ENCODE measurements around the gene TSPAN33. TPM values are rescaled to one million over a fixed set of nuclear protein-coding genes. Genes with fewer than 3 reads are reported as not detected.

TSPAN33 gene
- total RNA-seq, 1 experiment from 2014 or later: 1.6 TPM

GRCh38 chr7:129149511-129149910, 5.0 kb downstream of the TSPAN33 start:
- BruUV-seq (replicated peaks): no TSS peak
- H3K9me3 ChIP-seq (ENCODE audit: low read depth, low read length, poor library complexity, severe bottlenecking): no peaks in the 10 kb centered on the region
- CTCF ChIA-PET: no interaction called here
- no peak for DNase-seq (ENCODE audit: low spot score)
- no peaks in the 10 kb centered on the region for H3K36me3 ChIP-seq (ENCODE audit: insufficient read depth, low read length, poor library complexity, severe bottlenecking)
- H3K4me3 ChIP-seq (ENCODE audit: low read depth, low read length, poor library complexity, severe bottlenecking): no peak overlapping the region
- H3K4me1 ChIP-seq (ENCODE audit: insufficient read depth, low read length, poor library complexity, severe bottlenecking): peaks cover 13% of the 10 kb centered on the region
- POLR2A ChIA-PET (ENCODE audit: low non-redundant PET): no interaction called here
- intact Hi-C loops (cut with micrococcal nuclease; ENCODE audit: unreplicated experiment): no loop called here
- no peak overlapping the region for H3K27ac ChIP-seq (ENCODE audit: low read depth, low read length, poor library complexity, severe bottlenecking)
- TF ChIP-seq CTCF (conservative IDR thresholded peaks at IDR 0.05; ENCODE audit: low read depth, low read length) (no peak), EZH2 (IDR thresholded peaks at IDR 0.05; ENCODE audit: borderline replicate concordance, low read depth, low read length, poor library complexity, severe bottlenecking) (no peak)
- no peaks in the 10 kb centered on the region for H3K27me3 ChIP-seq (replicated peaks; ENCODE audit: insufficient read depth, low read depth, low read length, poor library complexity)

GRCh38 chr7:129150199-129150996, 5.9 kb downstream of the TSPAN33 start:
- POLR2A ChIA-PET (ENCODE audit: low non-redundant PET): no interaction called here
- no peaks in the 10 kb centered on the region for H3K27me3 ChIP-seq (replicated peaks; ENCODE audit: insufficient read depth, low read depth, low read length, poor library complexity)

GRCh38 chr7:129157651-129158050, 13.1 kb downstream of the TSPAN33 start:
- Histone ChIP-seq H3K27me3 (replicated peaks; ENCODE audit: insufficient read depth, low read depth, low read length, poor library complexity) (no peaks in the 10 kb centered on the region), H3K4me3 (ENCODE audit: low read depth, low read length, poor library complexity, severe bottlenecking) (no peak overlapping the region), H3K9me3 (ENCODE audit: low read depth, low read length, poor library complexity, severe bottlenecking) (no peaks in the 10 kb centered on the region), H3K36me3 (ENCODE audit: insufficient read depth, low read length, poor library complexity, severe bottlenecking) (no peaks in the 10 kb centered on the region), H3K27ac (ENCODE audit: low read depth, low read length, poor library complexity, severe bottlenecking) (no peak overlapping the region), H3K4me1 (ENCODE audit: insufficient read depth, low read length, poor library complexity, severe bottlenecking) (no peaks in the 10 kb centered on the region)
- ChIA-PET POLR2A (ENCODE audit: low non-redundant PET) (no interaction called here), CTCF (interaction anchor here (0.7 kb wide), 1 partner anchor 300 kb away, joined by 3 read pairs; no protein-coding TSS in a partner anchor)
- intact Hi-C loops (cut with micrococcal nuclease; ENCODE audit: unreplicated experiment): no loop called here
- TF ChIP-seq CTCF (conservative IDR thresholded peaks at IDR 0.05; ENCODE audit: low read depth, low read length) (no peak), EZH2 (IDR thresholded peaks at IDR 0.05; ENCODE audit: borderline replicate concordance, low read depth, low read length, poor library complexity, severe bottlenecking) (no peak)
- BruUV-seq (replicated peaks): no TSS peak
- no peak for DNase-seq (ENCODE audit: low spot score)

More at GRCh38 chr7:129150199-129150996, 5.9 kb downstream of the TSPAN33 start:
- no peak for TF ChIP-seq EZH2 (IDR thresholded peaks at IDR 0.05; ENCODE audit: borderline replicate concordance, low read depth, low read length, poor library complexity, severe bottlenecking)
- no peak for TF ChIP-seq CTCF (conservative IDR thresholded peaks at IDR 0.05; ENCODE audit: low read depth, low read length)
- peaks cover 13% of the 10 kb centered on the region for H3K4me1 ChIP-seq (ENCODE audit: insufficient read depth, low read length, poor library complexity, severe bottlenecking)
- CTCF ChIA-PET: interaction anchor here (1.4 kb wide), 1 partner anchor 13 kb away, joined by 5 read pairs; no protein-coding TSS in a partner anchor
- H3K36me3 ChIP-seq (ENCODE audit: insufficient read depth, low read length, poor library complexity, severe bottlenecking): no peaks in the 10 kb centered on the region
- no peak overlapping the region for H3K27ac ChIP-seq (ENCODE audit: low read depth, low read length, poor library complexity, severe bottlenecking)
- no peak overlapping the region for H3K4me3 ChIP-seq (ENCODE audit: low read depth, low read length, poor library complexity, severe bottlenecking)
- no peaks in the 10 kb centered on the region for H3K9me3 ChIP-seq (ENCODE audit: low read depth, low read length, poor library complexity, severe bottlenecking)
- BruUV-seq (replicated peaks): no TSS peak
- intact Hi-C loops (cut with micrococcal nuclease; ENCODE audit: unreplicated experiment): no loop called here
- DNase-seq (ENCODE audit: low spot score): peak; percentile 63
